Esophagus muscularis mucosa (tissue), 4 donors: ENCODE results near the gene ARIH1.

Experiments
- CTCF ChIP-seq, 3 experiments: fragments of 200-600 bp in 2 of 3; fragments of 450-650 bp in 1 of 3; sonication (generic) in 2 of 3; IDR thresholded peaks; one replicate each; pipeline ENCODE4 v1.5.1; 2017 to 2019; ENCODE audit warnings: antibody characterized with exemption in 3 of 3, mild to moderate bottlenecking in 2 of 3, moderate library complexity in 1 of 3
- EP300 ChIP-seq: sonication (generic); formaldehyde crosslinking; IDR thresholded peaks from one replicate; pipeline ENCODE4 v1.6.1; 2017; ENCODE audit warnings: antibody characterized with exemption
- POLR2A ChIP-seq: fragments of 450-650 bp; IDR thresholded peaks from one replicate; pipeline ENCODE4 v1.6.1; 2017; ENCODE audit warnings: antibody characterized with exemption, moderate library complexity, mild to moderate bottlenecking, low read depth

- TF ChIP-seq POLR2A = no peak
- no peak for TF ChIP-seq EP300
- no peak for TF ChIP-seq CTCF (IDR thresholded peaks at IDR 0.05)
Measured at GRCh38 chr15:72590427-72590826, 116.3 kb downstream of the ARIH1 start.
